OCI-LY7 (cell line): ENCODE results near the gene COLEC12. TPM values are rescaled to one million over a fixed set of nuclear protein-coding genes. Genes with fewer than 3 reads are reported as not detected.

Experiments used
- BruUV-seq: library from RNA; stranded (reverse); fragments of 400-500 nt; replicated peaks from 2 replicates; lab custom pipeline; 2021; lab: Mats Ljungman, UMichigan
- CTCF ChIA-PET: fragments of 300-600 bp; sonication (Branson Sonifier 250); formaldehyde crosslinking; loops from one replicate; lab custom pipeline; 2022; ENCODE audit warnings: antibody characterized with exemption; ENCODE audit not compliant: unreplicated experiment; lab: Charles Lee
- POLR2A ChIA-PET: fragments of 300-600 bp; sonication (Branson Sonifier 250); formaldehyde crosslinking; loops from one replicate; lab custom pipeline; 2022; ENCODE audit warnings: antibody characterized with exemption; lab: Charles Lee
- DNase-seq: peaks from one replicate; pipeline ENCODE4 v3.0.0-alpha.2; 2015; ENCODE audit warnings: low spot score
- H2AFZ ChIP-seq: fragments of 200-600 bp; sonication (generic), shearing (Covaris generic); 2 replicates; pipeline ENCODE4 v1.6.1; 2014; ENCODE audit warnings: mild to moderate bottlenecking, antibody characterized with exemption, low read length, moderate library complexity
- H3K27ac ChIP-seq: fragments of 200-600 bp; sonication (generic); 2 replicates; pipeline ENCODE4 v1.5.1; 2014; ENCODE audit warnings: mixed run types, low read depth, mild to moderate bottlenecking, moderate library complexity, low read length, inconsistent platforms; ENCODE audit not compliant: poor library complexity, severe bottlenecking
- H3K36me3 ChIP-seq: fragments of 200-600 bp; sonication (generic); 2 replicates; pipeline ENCODE4 v1.6.1; 2014; ENCODE audit warnings: mild to moderate bottlenecking, antibody characterized with exemption, low read length, moderate library complexity, mixed read lengths; ENCODE audit not compliant: insufficient read depth
- H3K4me1 ChIP-seq: fragments of 200-600 bp; sonication (generic); 2 replicates; pipeline ENCODE4 v1.5.1; 2014; ENCODE audit warnings: mild to moderate bottlenecking, low read length; ENCODE audit not compliant: insufficient read depth, poor library complexity, severe bottlenecking
- H3K4me2 ChIP-seq: fragments of 200-600 bp; sonication (generic); 2 replicates; pipeline ENCODE4 v1.6.1; 2014; ENCODE audit warnings: mild to moderate bottlenecking, low read length
- H3K4me3 ChIP-seq: fragments of 200-600 bp; sonication (generic); 2 replicates; pipeline ENCODE4 v1.5.1; 2014; ENCODE audit warnings: mild to moderate bottlenecking, low read depth, low read length; ENCODE audit not compliant: poor library complexity, severe bottlenecking
- H3K79me2 ChIP-seq: fragments of 200-600 bp; sonication (generic); 2 replicates; pipeline ENCODE4 v1.6.1; 2016; ENCODE audit warnings: low read depth, mild to moderate bottlenecking, low read length, moderate library complexity, mixed read lengths; ENCODE audit not compliant: insufficient read depth
- H3K9me2 ChIP-seq: fragments of 200-600 bp; sonication (generic); 2 replicates; pipeline ENCODE4 v1.6.1; 2016; ENCODE audit warnings: mild to moderate bottlenecking, low read length, mixed read lengths; ENCODE audit not compliant: insufficient read depth
- H3K9me3 ChIP-seq: fragments of 200-600 bp; sonication (generic); 2 replicates; pipeline ENCODE4 v1.6.1; 2014; ENCODE audit warnings: mild to moderate bottlenecking, mixed run types, low read length, mixed read lengths
- H4K20me1 ChIP-seq: fragments of 200-600 bp; sonication (generic); 2 replicates; pipeline ENCODE4 v1.6.1; 2014; ENCODE audit warnings: mild to moderate bottlenecking, antibody characterized with exemption, low read length, moderate library complexity, mixed read lengths; ENCODE audit not compliant: insufficient read depth
- CTCF ChIP-seq: fragments of 200-600 bp; sonication (generic); conservative IDR thresholded peaks from 2 replicates; pipeline ENCODE4 v1.5.1; 2014; ENCODE audit warnings: mild to moderate bottlenecking, antibody characterized with exemption, low read length, moderate library complexity, mixed read lengths
- EZH2phosphoT487 ChIP-seq: fragments of 200-600 bp; sonication (generic); IDR thresholded peaks from 2 replicates; pipeline ENCODE4 v1.6.1; 2018; ENCODE audit warnings: low read depth, borderline replicate concordance, mild to moderate bottlenecking, mixed run types, antibody characterized with exemption, low read length, moderate library complexity, mixed read lengths
- intact Hi-C: fragments of 100-400 bp; cut with micrococcal nuclease; formaldehyde crosslinking; loops from one replicate; pipeline ENCODE4 v1.10.0; 2022; ENCODE audit not compliant: unreplicated experiment
- total RNA-seq, 2 experiments: library from RNA; depleted of rRNA in 1 of 2; stranded (reverse); fragments of >200 nt in 1 of 2; shearing (Covaris generic) in 1 of 2; gene quantifications; 2 replicates each; pipeline ENCODE4 v1.2.3, GENCODE V29; 2014 to 2022

Gene COLEC12
- total RNA-seq, 2 experiments from 2014 or later, result not detected

- POLR2A ChIA-PET, result no interaction called here
- H3K4me3 ChIP-seq, result no peak overlapping the region
- BruUV-seq, result no TSS peak
Measured at GRCh38 chr18:515156-515815, 14.8 kb upstream of the COLEC12 start.

GRCh38 chr18:513826-514530, 13.5 kb upstream of the COLEC12 start:
- ChIA-PET CTCF (no interaction called here), POLR2A (no interaction called here)
- BruUV-seq, result no TSS peak
- TF ChIP-seq EZH2phosphoT487 (no peak), CTCF (no peak)
- DNase-seq, result no peak
- no peak overlapping the region for H3K27ac ChIP-seq
- no peak overlapping the region for H2AFZ ChIP-seq
- H3K4me1 ChIP-seq, result no peaks in the 10 kb centered on the region
- no peaks in the 10 kb centered on the region for H3K79me2 ChIP-seq
- H4K20me1 ChIP-seq, result no peaks in the 10 kb centered on the region
- H3K4me2 ChIP-seq, result no peak overlapping the region
- no peaks in the 10 kb centered on the region for H3K9me3 ChIP-seq
- H3K36me3 ChIP-seq, result no peaks in the 10 kb centered on the region
- intact Hi-C loops, result no loop called here
- no peaks in the 10 kb centered on the region for H3K9me2 ChIP-seq
- H3K4me3 ChIP-seq, result no peak overlapping the region

More at GRCh38 chr18:515156-515815, 14.8 kb upstream of the COLEC12 start:
- Histone ChIP-seq H2AFZ (no peak overlapping the region), H3K27ac (no peak overlapping the region), H4K20me1 (no peaks in the 10 kb centered on the region), H3K4me2 (no peak overlapping the region), H3K9me2 (no peaks in the 10 kb centered on the region), H3K9me3 (no peaks in the 10 kb centered on the region), H3K79me2 (no peaks in the 10 kb centered on the region), H3K36me3 (no peaks in the 10 kb centered on the region), H3K4me1 (no peaks in the 10 kb centered on the region)
- TF ChIP-seq EZH2phosphoT487 (no peak), CTCF (no peak)
- DNase-seq, result no peak
- CTCF ChIA-PET, result no interaction called here
- intact Hi-C loops, result no loop called here

- ChIA-PET POLR2A (no interaction called here), CTCF (no interaction called here)
- TF ChIP-seq EZH2phosphoT487 (no peak), CTCF (no peak)
- Histone ChIP-seq H3K27ac (no peak overlapping the region), H3K36me3 (no peaks in the 10 kb centered on the region), H3K9me3 (no peaks in the 10 kb centered on the region), H2AFZ (no peak overlapping the region), H3K4me2 (no peak overlapping the region), H3K79me2 (no peaks in the 10 kb centered on the region), H4K20me1 (no peaks in the 10 kb centered on the region), H3K4me3 (no peak overlapping the region), H3K4me1 (no peaks in the 10 kb centered on the region), H3K9me2 (no peaks in the 10 kb centered on the region)
- BruUV-seq, result no TSS peak
- DNase-seq, result no peak
- intact Hi-C loops, result no loop called here
Measured at GRCh38 chr18:512957-513356, 12.5 kb upstream of the COLEC12 start.
